Endothelial cell (in vitro differentiated cells): ENCODE measurements around the gene CBLB. TPM values are rescaled to one million over a fixed set of nuclear protein-coding genes. Genes with fewer than 3 reads are reported as not detected.

Experiments
- DNase-seq: peaks from one replicate; pipeline ENCODE4 v3.0.0; 2021; ENCODE audit warnings: low spot score
- H3K27ac Mint-ChIP-seq: one replicate; pipeline ENCODE4 v1.8.0; 2021; ENCODE audit warnings: mixed read lengths, inconsistent platforms; ENCODE audit not compliant: unreplicated experiment
- H3K27me3 Mint-ChIP-seq: one replicate; pipeline ENCODE4 v1.8.0; 2021; ENCODE audit warnings: mild to moderate bottlenecking, moderate library complexity, mixed read lengths, inconsistent platforms; ENCODE audit not compliant: unreplicated experiment
- H3K36me3 Mint-ChIP-seq: one replicate; pipeline ENCODE4 v1.8.0; 2021; ENCODE audit warnings: mild to moderate bottlenecking, low read depth, mixed read lengths, inconsistent platforms; ENCODE audit not compliant: unreplicated experiment
- H3K4me1 Mint-ChIP-seq: one replicate; pipeline ENCODE4 v1.8.0; 2021; ENCODE audit warnings: mild to moderate bottlenecking, mixed read lengths, inconsistent platforms; ENCODE audit not compliant: unreplicated experiment
- H3K4me3 Mint-ChIP-seq: one replicate; pipeline ENCODE4 v1.8.0; 2021; ENCODE audit warnings: mild to moderate bottlenecking, mixed read lengths, inconsistent platforms; ENCODE audit not compliant: unreplicated experiment
- H3K9me3 Mint-ChIP-seq: one replicate; pipeline ENCODE4 v1.8.0; 2021; ENCODE audit warnings: mixed read lengths, inconsistent platforms; ENCODE audit not compliant: unreplicated experiment
- total RNA-seq: library from RNA; stranded (reverse); fragmentation: NEBNext Ultra II Directional; extraction: Animal tissue kit (Norgen Biotek cat#: 25700); gene quantifications from one replicate; pipeline ENCODE4 v1.2.1, GENCODE V29; 2021; ENCODE audit not compliant: unreplicated experiment
- TF ChIP-seq, protein P1 (sequence below): fragments of 200-600 bp; sonication (generic); IDR thresholded peaks from one replicate; pipeline ENCODE4 v1.5.0; 2021; ENCODE audit warnings: antibody characterized with exemption; ENCODE audit not compliant: unreplicated experiment

CBLB gene
- total RNA-seq, 1 donor from 2014 or later, result 62.0 TPM

DNA sequence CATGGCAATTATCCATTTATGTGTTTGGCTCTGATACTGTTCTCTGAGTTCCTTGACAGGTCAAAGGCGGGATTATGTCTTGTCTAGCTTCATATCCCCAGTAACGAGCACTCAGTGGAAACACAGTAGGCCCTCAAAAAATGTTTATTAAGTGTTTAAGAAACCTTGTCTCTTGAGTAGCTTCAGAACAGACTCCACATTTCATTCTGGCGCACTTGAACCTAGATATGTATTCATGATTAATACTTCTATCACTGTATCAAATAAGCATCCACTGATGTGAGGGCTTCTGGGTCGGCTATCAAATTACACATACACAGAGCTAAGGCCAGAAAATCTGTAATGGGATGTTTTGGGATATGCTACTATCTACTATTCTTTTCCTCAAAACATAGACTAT is 4.6 kb downstream of the CBLB start:
- DNase-seq, result no peak
- Mint-ChIP-seq H3K27ac (no peak overlapping the region), H3K27me3 (peaks cover 3% of the 10 kb centered on the region), H3K4me3 (no peak overlapping the region), H3K4me1 (peaks cover 40% of the 10 kb centered on the region), H3K9me3 (no peaks in the 10 kb centered on the region), H3K36me3 (peaks cover 18% of the 10 kb centered on the region)
- TF ChIP-seq, protein P1, sequence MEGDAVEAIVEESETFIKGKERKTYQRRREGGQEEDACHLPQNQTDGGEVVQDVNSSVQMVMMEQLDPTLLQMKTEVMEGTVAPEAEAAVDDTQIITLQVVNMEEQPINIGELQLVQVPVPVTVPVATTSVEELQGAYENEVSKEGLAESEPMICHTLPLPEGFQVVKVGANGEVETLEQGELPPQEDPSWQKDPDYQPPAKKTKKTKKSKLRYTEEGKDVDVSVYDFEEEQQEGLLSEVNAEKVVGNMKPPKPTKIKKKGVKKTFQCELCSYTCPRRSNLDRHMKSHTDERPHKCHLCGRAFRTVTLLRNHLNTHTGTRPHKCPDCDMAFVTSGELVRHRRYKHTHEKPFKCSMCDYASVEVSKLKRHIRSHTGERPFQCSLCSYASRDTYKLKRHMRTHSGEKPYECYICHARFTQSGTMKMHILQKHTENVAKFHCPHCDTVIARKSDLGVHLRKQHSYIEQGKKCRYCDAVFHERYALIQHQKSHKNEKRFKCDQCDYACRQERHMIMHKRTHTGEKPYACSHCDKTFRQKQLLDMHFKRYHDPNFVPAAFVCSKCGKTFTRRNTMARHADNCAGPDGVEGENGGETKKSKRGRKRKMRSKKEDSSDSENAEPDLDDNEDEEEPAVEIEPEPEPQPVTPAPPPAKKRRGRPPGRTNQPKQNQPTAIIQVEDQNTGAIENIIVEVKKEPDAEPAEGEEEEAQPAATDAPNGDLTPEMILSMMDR, result no peak

DNA sequence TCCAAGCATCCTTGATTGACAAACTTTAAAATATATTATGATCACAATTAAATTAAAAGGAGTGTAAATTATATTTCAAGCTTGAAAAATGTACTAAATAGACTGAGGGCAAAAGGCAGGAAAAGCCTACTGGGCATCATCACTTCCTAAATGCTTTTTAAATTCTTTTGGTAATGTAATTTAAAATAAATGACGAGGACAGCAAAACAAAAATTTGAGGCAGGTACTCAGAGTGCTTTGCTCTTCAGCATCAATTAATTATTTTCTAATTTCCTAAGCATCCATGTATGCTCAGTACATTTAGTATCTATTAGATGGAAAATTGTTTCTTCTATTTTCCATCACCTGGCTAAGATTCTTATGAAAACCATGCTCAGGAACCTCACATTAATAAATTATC is 5.2 kb downstream of the CBLB start:
- Mint-ChIP-seq H3K36me3 (peaks cover 18% of the 10 kb centered on the region), H3K27me3 (peaks cover 3% of the 10 kb centered on the region), H3K9me3 (no peaks in the 10 kb centered on the region), H3K4me3 (no peak overlapping the region), H3K27ac (no peak overlapping the region), H3K4me1 (peaks cover 38% of the 10 kb centered on the region)
- TF ChIP-seq, protein P1, result no peak
- DNase-seq, result no peak

DNA sequence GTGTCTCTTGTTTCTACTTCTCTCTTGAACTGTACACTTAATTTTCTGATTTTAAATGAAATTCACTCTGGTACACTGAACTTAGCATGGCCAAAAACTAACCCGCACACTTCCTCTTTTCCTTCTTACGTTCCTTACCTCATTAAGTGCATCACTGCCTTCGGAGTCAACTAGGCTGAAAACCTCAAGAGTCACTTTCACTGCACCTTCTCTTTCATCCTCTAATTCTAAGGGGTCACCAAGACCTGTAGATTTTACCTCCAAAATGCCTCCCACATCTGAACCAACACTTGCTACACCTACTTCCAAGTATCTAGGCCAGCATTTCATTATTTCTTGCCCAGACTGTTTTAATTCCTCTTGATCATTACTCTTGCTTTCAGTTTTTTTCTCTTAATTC is 6.6 kb downstream of the CBLB start:
- TF ChIP-seq, protein P1, result no peak
- no peak for DNase-seq
- peaks cover 1% of the 10 kb centered on the region for H3K27me3 Mint-ChIP-seq
- no peaks in the 10 kb centered on the region for H3K9me3 Mint-ChIP-seq
- H3K4me1 Mint-ChIP-seq, result peaks cover 30% of the 10 kb centered on the region
- H3K4me3 Mint-ChIP-seq, result no peak overlapping the region
- H3K36me3 Mint-ChIP-seq, result peaks cover 14% of the 10 kb centered on the region
- no peak overlapping the region for H3K27ac Mint-ChIP-seq

DNA sequence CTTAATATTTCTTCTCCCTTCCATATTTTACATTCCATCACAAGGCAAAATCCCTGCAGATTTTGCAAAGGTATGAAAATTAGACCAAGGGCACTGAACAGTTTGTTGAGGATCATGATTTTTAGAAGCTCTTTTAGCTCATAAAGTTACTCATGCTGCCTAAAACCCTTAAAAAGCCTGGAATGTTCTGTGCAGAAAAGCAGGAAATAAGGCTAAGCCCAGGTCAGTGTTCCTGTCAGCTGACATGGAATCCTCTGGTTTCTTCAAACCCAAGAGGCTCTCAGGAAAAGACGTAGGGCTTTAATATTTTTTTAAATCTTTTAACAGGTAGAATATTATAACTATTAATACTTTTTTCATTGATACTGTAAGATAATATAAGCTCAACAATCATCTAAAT is 8.2 kb downstream of the CBLB start:
- no peak for DNase-seq
- peaks cover 18% of the 10 kb centered on the region for H3K4me1 Mint-ChIP-seq

DNA sequence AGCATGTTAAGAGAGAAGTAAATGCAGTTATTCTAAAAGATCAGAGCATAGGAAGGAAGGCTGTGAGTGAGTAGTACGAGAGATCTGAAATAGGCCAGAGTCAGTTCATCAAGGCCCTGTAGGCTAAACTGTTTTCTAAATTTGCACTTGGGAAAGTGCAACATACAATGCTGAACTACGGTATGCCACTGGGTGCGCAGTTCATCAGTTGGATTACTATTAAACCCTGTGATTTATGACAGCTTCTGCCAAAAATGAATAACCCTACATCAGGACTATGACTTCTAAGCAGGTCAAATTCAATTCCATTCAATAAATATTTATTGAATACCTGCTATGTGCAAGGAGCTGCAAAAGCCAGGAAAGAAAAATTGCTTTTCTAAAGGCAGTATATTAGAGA is 10.8 kb downstream of the CBLB start:
- DNase-seq, result no peak
- Mint-ChIP-seq H3K9me3 (no peaks in the 10 kb centered on the region), H3K4me3 (no peak overlapping the region), H3K27ac (no peak overlapping the region), H3K27me3 (peaks cover 1% of the 10 kb centered on the region), H3K36me3 (peaks cover 7% of the 10 kb centered on the region), H3K4me1 (peaks cover 8% of the 10 kb centered on the region)
- TF ChIP-seq, protein P1, result no peak

More for the DNA sequence above, 8.2 kb downstream of the CBLB start:
- no peak overlapping the region for H3K27ac Mint-ChIP-seq
- no peak overlapping the region for H3K4me3 Mint-ChIP-seq
- peaks cover 1% of the 10 kb centered on the region for H3K27me3 Mint-ChIP-seq
- H3K9me3 Mint-ChIP-seq, result no peaks in the 10 kb centered on the region
- TF ChIP-seq, protein P1, result no peak
- H3K36me3 Mint-ChIP-seq, result peaks cover 14% of the 10 kb centered on the region
